CD14-positive monocyte (primary cell): Measurements from ENCODE around the gene BOC. TPM values are rescaled to one million over a fixed set of nuclear protein-coding genes. Genes with fewer than 3 reads are reported as not detected.

Experiments
- DNase-seq, 3 donors: peaks; one replicate each; pipeline ENCODE4 v3.0.0-alpha.2; 2011 to 2022
- H2AFZ ChIP-seq: 2 replicates; pipeline ENCODE4 v1.6.0; 2012; ENCODE audit warnings: mild to moderate bottlenecking, low read depth, low read length, inconsistent platforms; ENCODE audit not compliant: insufficient read depth, poor library complexity, severe bottlenecking
- H3K27ac ChIP-seq, 2 donors: 1 replicate in 1 of 2; 2 replicates in 1 of 2; pipeline ENCODE4 v1.5.1; 2012 to 2013; ENCODE audit warnings: low read length in 2 of 2, control low read depth in 1 of 2, inconsistent platforms in 1 of 2, low read depth in 1 of 2, mild to moderate bottlenecking in 1 of 2
- H3K27me3 ChIP-seq, 2 donors: one replicate each; pipeline versions ENCODE4 v1.6.0 to v1.6.1; 2011 to 2013; ENCODE audit warnings: low read length in 2 of 2; ENCODE audit not compliant: control insufficient read depth in 2 of 2, insufficient read depth in 2 of 2
- H3K36me3 ChIP-seq, 2 donors: replicated peaks in 1 of 2; 1 replicate in 1 of 2; 2 replicates in 1 of 2; pipeline versions ENCODE4 v1.5.1 to v1.6.1; 2012 to 2013; ENCODE audit warnings: low read length in 2 of 2, control low read depth in 1 of 2, inconsistent platforms in 1 of 2, mild to moderate bottlenecking in 1 of 2; ENCODE audit not compliant: insufficient read depth in 2 of 2, control insufficient read depth in 1 of 2
- H3K4me1 ChIP-seq, 2 donors: 1 replicate in 1 of 2; 2 replicates in 1 of 2; pipeline versions ENCODE4 v1.5.1 to v1.6.1; 2012 to 2013; ENCODE audit warnings: low read length in 2 of 2, control low read depth in 1 of 2, inconsistent platforms in 1 of 2, mild to moderate bottlenecking in 1 of 2, moderate library complexity in 1 of 2; ENCODE audit not compliant: insufficient read depth in 2 of 2, control insufficient read depth in 1 of 2
- H3K4me2 ChIP-seq: replicated peaks from 2 replicates; pipeline ENCODE3; 2012; ENCODE audit warnings: low read length, moderate library complexity, mild to moderate bottlenecking; ENCODE audit not compliant: poor library complexity, severe bottlenecking; ENCODE audit errors: extremely low read depth
- H3K4me3 ChIP-seq, 3 experiments: fragments of 200-600 bp in 1 of 3; sonication (generic) in 1 of 3; replicated peaks in 1 of 3; 1 replicate in 2 of 3; 2 replicates in 1 of 3; pipeline ENCODE4 v1.5.1; 2011 to 2013; ENCODE audit warnings: low read length in 3 of 3, mild to moderate bottlenecking in 3 of 3, control low read depth in 2 of 3, low read depth in 2 of 3, inconsistent platforms in 1 of 3, moderate library complexity in 1 of 3
- H3K79me2 ChIP-seq: 2 replicates; pipeline ENCODE4 v1.6.0; 2012; ENCODE audit warnings: mild to moderate bottlenecking, control low read depth, inconsistent platforms, low read length, moderate library complexity; ENCODE audit not compliant: insufficient read depth
- H3K9ac ChIP-seq: 2 replicates; pipeline ENCODE4 v1.6.0; 2017; ENCODE audit warnings: low read length, mild to moderate bottlenecking; ENCODE audit not compliant: insufficient read depth, poor library complexity, severe bottlenecking
- H3K9me3 ChIP-seq, 2 donors: replicated peaks in 1 of 2; 1 replicate in 1 of 2; 2 replicates in 1 of 2; pipeline versions ENCODE4 v1.5.1 to v1.6.1; 2012 to 2013; ENCODE audit warnings: low read length in 2 of 2, control low read depth in 1 of 2; ENCODE audit not compliant: control insufficient read depth in 1 of 2, insufficient read depth in 1 of 2
- H4K20me1 ChIP-seq: 2 replicates; pipeline ENCODE4 v1.6.0; 2012; ENCODE audit warnings: mild to moderate bottlenecking, low read length, control low read depth, moderate library complexity; ENCODE audit not compliant: insufficient read depth
- H3K27ac Mint-ChIP-seq, 7 donors: one replicate each; pipeline ENCODE4 v1.8.0; 2020; ENCODE audit warnings: mild to moderate bottlenecking in 7 of 7, mixed read lengths in 7 of 7, moderate library complexity in 6 of 7, inconsistent platforms in 2 of 7
- H3K27me3 Mint-ChIP-seq, 3 donors: one replicate each; pipeline ENCODE4 v1.8.0; 2021 to 2022; ENCODE audit warnings: low read depth in 3 of 3, mild to moderate bottlenecking in 3 of 3, mixed read lengths in 3 of 3, moderate library complexity in 3 of 3, inconsistent platforms in 1 of 3
- H3K36me3 Mint-ChIP-seq, 2 donors: one replicate each; pipeline ENCODE4 v1.8.0; 2020; ENCODE audit warnings: mixed read lengths in 2 of 2, inconsistent platforms in 1 of 2, mild to moderate bottlenecking in 1 of 2
- H3K4me1 Mint-ChIP-seq: one replicate; pipeline ENCODE4 v1.8.0; 2020; ENCODE audit warnings: mild to moderate bottlenecking, mixed read lengths
- H3K4me3 Mint-ChIP-seq, 2 donors: one replicate each; pipeline ENCODE4 v1.8.0; 2020; ENCODE audit warnings: mild to moderate bottlenecking in 2 of 2, mixed read lengths in 2 of 2, moderate library complexity in 1 of 2
- H3K9me3 Mint-ChIP-seq, 7 donors: one replicate each; pipeline ENCODE4 v1.8.0; 2020 to 2022; ENCODE audit warnings: mixed read lengths in 7 of 7, mild to moderate bottlenecking in 6 of 7, moderate library complexity in 6 of 7, inconsistent platforms in 2 of 7
- WGBS: methylation state at CpG from one replicate; pipeline ENCODE4 v1.1.5; 2013; ENCODE audit warnings: missing lambda C conversion rate; ENCODE audit not compliant: insufficient coverage; 5-methylcytosine and 5-hydroxymethylcytosine counted together
- intact Hi-C, 2 donors: fragments of 100-400 bp; cut with micrococcal nuclease; formaldehyde crosslinking; loops; one replicate each; pipeline versions ENCODE4 v1.15.0 to v1.15.1; 2023
- polyA plus RNA-seq, 3 donors: library from polyadenylated mRNA; depleted of rRNA in 1 of 3; unstranded in 2 of 3; stranded (reverse) in 1 of 3; fragments of 300-500 nt in 2 of 3; fragments of >200 nt in 1 of 3; fragmentation: Illumina TruSeq in 2 of 3; gene quantifications; 1 replicate in 2 of 3; 2 replicates in 1 of 3; pipeline ENCODE4 v1.2.3, GENCODE V29; 2012 to 2021
- TF ChIP-seq, protein P1 (sequence below): fragments of 200-600 bp; IDR thresholded peaks from one replicate; pipeline ENCODE4 v1.8.0; 2022; ENCODE audit warnings: antibody characterized with exemption, mild to moderate bottlenecking

The BOC gene
- polyA plus RNA-seq, 3 donors: not detected

DNA sequence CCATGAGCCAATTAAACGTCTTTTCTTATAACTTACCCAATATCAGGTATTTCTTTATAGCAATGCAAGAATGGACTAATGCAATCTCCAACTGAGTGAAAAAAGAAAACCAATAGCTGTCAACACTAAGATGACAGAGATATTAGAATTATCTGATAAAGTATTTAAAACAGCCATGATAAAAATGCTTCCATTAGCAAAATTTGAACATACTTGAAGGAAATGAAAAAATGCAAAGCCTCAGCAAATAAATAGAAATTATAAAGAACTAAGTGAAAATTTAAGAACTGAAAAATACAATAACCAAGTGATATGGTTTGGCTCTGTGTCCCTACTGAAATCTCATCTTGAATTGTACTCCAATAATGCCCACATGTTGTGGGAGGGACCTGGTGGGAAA lies 99.6 kb downstream of the BOC start:
- DNase-seq: no peak
- H3K4me1 Mint-ChIP-seq: no peaks in the 10 kb centered on the region
- no peaks in the 10 kb centered on the region for H4K20me1 ChIP-seq
- peak overlapping the region in 1 of 7 donors; percentile 26 for H3K27ac Mint-ChIP-seq
- H3K36me3 Mint-ChIP-seq: peaks cover 14 to 25% of the 10 kb centered on the region in 2 donors
- intact Hi-C loops: no loop called here
- no peak overlapping the region for H3K27ac ChIP-seq
- peaks cover 0 to 10% of the 10 kb centered on the region in 2 donors for H3K36me3 ChIP-seq
- no peak overlapping the region for H2AFZ ChIP-seq
- peaks cover 11 to 30% (median 16%) of the 10 kb centered on the region in 7 donors for H3K9me3 Mint-ChIP-seq
- WGBS: no CpG with 5 or more reads among the region's 1 CpG
- H3K4me3 ChIP-seq: no peak overlapping the region
- H3K27me3 Mint-ChIP-seq: peaks cover 0 to 1% (median 0%) of the 10 kb centered on the region in 3 donors
- peaks cover 7 to 16% of the 10 kb centered on the region in 2 donors for H3K9me3 ChIP-seq
- H3K4me2 ChIP-seq: no peak overlapping the region
- H3K9ac ChIP-seq: no peak overlapping the region
- no peak overlapping the region for H3K4me3 Mint-ChIP-seq
- no peaks in the 10 kb centered on the region for H3K4me1 ChIP-seq
- TF ChIP-seq, protein P1, sequence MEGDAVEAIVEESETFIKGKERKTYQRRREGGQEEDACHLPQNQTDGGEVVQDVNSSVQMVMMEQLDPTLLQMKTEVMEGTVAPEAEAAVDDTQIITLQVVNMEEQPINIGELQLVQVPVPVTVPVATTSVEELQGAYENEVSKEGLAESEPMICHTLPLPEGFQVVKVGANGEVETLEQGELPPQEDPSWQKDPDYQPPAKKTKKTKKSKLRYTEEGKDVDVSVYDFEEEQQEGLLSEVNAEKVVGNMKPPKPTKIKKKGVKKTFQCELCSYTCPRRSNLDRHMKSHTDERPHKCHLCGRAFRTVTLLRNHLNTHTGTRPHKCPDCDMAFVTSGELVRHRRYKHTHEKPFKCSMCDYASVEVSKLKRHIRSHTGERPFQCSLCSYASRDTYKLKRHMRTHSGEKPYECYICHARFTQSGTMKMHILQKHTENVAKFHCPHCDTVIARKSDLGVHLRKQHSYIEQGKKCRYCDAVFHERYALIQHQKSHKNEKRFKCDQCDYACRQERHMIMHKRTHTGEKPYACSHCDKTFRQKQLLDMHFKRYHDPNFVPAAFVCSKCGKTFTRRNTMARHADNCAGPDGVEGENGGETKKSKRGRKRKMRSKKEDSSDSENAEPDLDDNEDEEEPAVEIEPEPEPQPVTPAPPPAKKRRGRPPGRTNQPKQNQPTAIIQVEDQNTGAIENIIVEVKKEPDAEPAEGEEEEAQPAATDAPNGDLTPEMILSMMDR: no peak
- H3K79me2 ChIP-seq: no peaks in the 10 kb centered on the region
- H3K27me3 ChIP-seq: no peaks in the 10 kb centered on the region

DNA sequence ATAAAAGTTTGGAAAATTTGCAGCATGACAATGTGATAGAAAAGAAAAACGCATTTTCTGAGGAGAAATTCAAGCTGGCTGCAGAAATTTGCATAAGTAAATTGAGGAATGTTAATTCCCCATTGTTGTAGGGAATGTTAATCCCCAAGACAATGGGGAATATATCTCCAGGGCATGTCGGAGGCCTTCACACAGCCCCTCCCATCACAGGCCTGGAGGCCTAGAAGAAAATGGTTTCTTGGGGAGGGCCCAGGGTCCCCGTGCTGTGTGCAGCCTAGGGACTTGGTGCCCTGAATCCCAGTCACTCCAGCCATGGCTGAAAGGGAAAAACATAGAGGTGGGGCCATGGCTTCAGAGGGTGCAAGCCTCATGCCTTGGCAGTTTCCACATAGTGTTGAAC lies 101.1 kb downstream of the BOC start:
- Histone ChIP-seq H3K79me2 (no peaks in the 10 kb centered on the region), H3K9ac (no peak overlapping the region), H3K27me3 (no peaks in the 10 kb centered on the region), H3K36me3 (peaks cover 0 to 11% of the 10 kb centered on the region in 2 donors), H4K20me1 (no peaks in the 10 kb centered on the region), H3K4me3 (no peak overlapping the region), H3K9me3 (peaks cover 14 to 17% of the 10 kb centered on the region in 2 donors), H3K4me2 (no peak overlapping the region), H3K27ac (no peak overlapping the region), H2AFZ (no peak overlapping the region), H3K4me1 (no peaks in the 10 kb centered on the region)
- Mint-ChIP-seq H3K27ac (no peak overlapping the region), H3K27me3 (peaks cover 0 to 1% (median 0%) of the 10 kb centered on the region in 3 donors), H3K9me3 (peaks cover 15 to 43% (median 25%) of the 10 kb centered on the region in 7 donors), H3K4me3 (no peak overlapping the region), H3K36me3 (peaks cover 14 to 31% of the 10 kb centered on the region in 2 donors), H3K4me1 (no peaks in the 10 kb centered on the region)
- TF ChIP-seq, protein P1: no peak
- WGBS: 100% methylated on average over 1 of the region's 3 CpGs
- intact Hi-C loops: no loop called here
- no peak for DNase-seq
